Measurements from ENCODE around the gene ABTB2.

- TF ChIP-seq YY1 (IDR thresholded peaks at IDR 0.05; ENCODE audit: low read depth, low read length) (no peak), IKZF1 (conservative IDR thresholded peaks at IDR 0.05) (no peak), ATF2 (IDR thresholded peaks at IDR 0.05; ENCODE audit: low read length) (no peak), MYC (IDR thresholded peaks at IDR 0.05; ENCODE audit: insufficient read depth, insufficient read length, insufficient replicate concordance, low read length, severe bottlenecking) (no peak), TAF1 (IDR thresholded peaks at IDR 0.05; ENCODE audit: borderline replicate concordance, low read depth, low read length) (no peak), ZNF217 (IDR thresholded peaks at IDR 0.05) (no peak), CTCF (IDR thresholded peaks at IDR 0.05 in 2 of 3, conservative IDR thresholded peaks at IDR 0.05 in 1 of 3; ENCODE audit: control insufficient read depth in 2 of 3, extremely low read depth in 1 of 3, insufficient read depth in 1 of 3, low read depth in 3 of 3, low read length in 3 of 3) (no peak), STAT3 (IDR thresholded peaks at IDR 0.05; ENCODE audit: low read depth, low read length) (no peak), EP300 (IDR thresholded peaks at IDR 0.05; ENCODE audit: borderline replicate concordance in 1 of 2, control insufficient read depth in 1 of 2, low read depth in 2 of 2, low read length in 2 of 2) (no peak), MAX (IDR thresholded peaks at IDR 0.05; ENCODE audit: low read depth, low read length) (no peak), HDGF (IDR thresholded peaks at IDR 0.05) (no peak), SMC3 (IDR thresholded peaks at IDR 0.05; ENCODE audit: borderline replicate concordance, low read length) (no peak)
Measured at GRCh38 chr11:34151166-34151565, 206.6 kb downstream of the ABTB2 start.
